Caco-2 (cell line): ENCODE results near the gene THSD7A. TPM values are rescaled to one million over a fixed set of nuclear protein-coding genes. Genes with fewer than 3 reads are reported as not detected.
"Not testable (repeated sequence)": the region's sequence is repeated elsewhere in the genome, so short reads cannot be mapped to it uniquely, and the experiment has no call there.

Experiments
- BruUV-seq: library from RNA; stranded (reverse); fragments of 400-500 nt; replicated peaks from 2 replicates; lab custom pipeline; 2021; lab: Mats Ljungman, UMichigan
- CTCF ChIA-PET: fragments of 300-600 bp; sonication (Branson Sonifier 250); formaldehyde crosslinking; loops from one replicate; lab custom pipeline; 2022; ENCODE audit warnings: antibody characterized with exemption; lab: Charles Lee
- POLR2A ChIA-PET: fragments of 300-600 bp; sonication (Branson Sonifier 250); formaldehyde crosslinking; loops from one replicate; lab custom pipeline; 2022; ENCODE audit warnings: antibody characterized with exemption; lab: Charles Lee
- DNase-seq, 2 experiments: peaks; one replicate each; pipeline versions ENCODE4 v3.0.0 to v3.0.0-alpha.2; 2020 to 2022
- H3K27me3 ChIP-seq: replicated peaks from 2 replicates; pipeline ENCODE4 v1.6.0; 2011; ENCODE audit warnings: low read length; ENCODE audit not compliant: control insufficient read depth, insufficient read depth
- H3K36me3 ChIP-seq: 2 replicates; pipeline ENCODE4 v1.5.1; 2011; ENCODE audit warnings: low read length; ENCODE audit not compliant: control insufficient read depth, insufficient read depth
- H3K4me1 ChIP-seq: fragments of 250-450 bp; sonication (Bioruptor Pico); 2 replicates; pipeline ENCODE4 v1.5.1; 2020; ENCODE audit warnings: mild to moderate bottlenecking
- H3K4me3 ChIP-seq: 2 replicates; pipeline ENCODE4 v1.5.1; 2011; ENCODE audit warnings: low read depth, mild to moderate bottlenecking, control low read depth, low read length
- H3K9me3 ChIP-seq: fragments of 250-450 bp; sonication (Bioruptor Pico); 2 replicates; pipeline ENCODE4 v1.5.1; 2020; ENCODE audit warnings: mild to moderate bottlenecking, moderate library complexity
- H3K27ac Mint-ChIP-seq: one replicate; pipeline ENCODE4 v1.8.0; 2022; ENCODE audit warnings: mixed read lengths; ENCODE audit not compliant: unreplicated experiment
- H3K27me3 Mint-ChIP-seq: one replicate; pipeline ENCODE4 v1.8.0; 2022; ENCODE audit warnings: mixed read lengths; ENCODE audit not compliant: insufficient read depth, unreplicated experiment
- H3K36me3 Mint-ChIP-seq: one replicate; pipeline ENCODE4 v1.8.0; 2022; ENCODE audit warnings: mild to moderate bottlenecking, mixed read lengths; ENCODE audit not compliant: insufficient read depth, unreplicated experiment
- H3K4me1 Mint-ChIP-seq: one replicate; pipeline ENCODE4 v1.8.0; 2022; ENCODE audit warnings: low read depth, mixed read lengths; ENCODE audit not compliant: unreplicated experiment
- H3K4me3 Mint-ChIP-seq: one replicate; pipeline ENCODE4 v1.8.0; 2022; ENCODE audit warnings: mild to moderate bottlenecking, moderate library complexity, mixed read lengths; ENCODE audit not compliant: unreplicated experiment
- H3K9me3 Mint-ChIP-seq: one replicate; pipeline ENCODE4 v1.8.0; 2022; ENCODE audit warnings: mixed read lengths; ENCODE audit not compliant: unreplicated experiment
- intact Hi-C: fragments of 100-400 bp; cut with micrococcal nuclease; formaldehyde crosslinking; loops from one replicate; pipeline ENCODE4 v1.10.0; 2022; ENCODE audit not compliant: unreplicated experiment
- total RNA-seq: library from RNA; stranded (reverse); gene quantifications from 2 replicates; pipeline ENCODE4 v1.2.3, GENCODE V29; 2022
- TF ChIP-seq, protein P1 (sequence below), 2 experiments: fragments of 200-600 bp in 1 of 2; IDR thresholded peaks; 1 replicate in 1 of 2; 2 replicates in 1 of 2; pipeline versions ENCODE4 v1.5.1 to v1.8.0; 2011 to 2022; ENCODE audit warnings: antibody characterized with exemption in 1 of 2, control low read depth in 1 of 2, inconsistent platforms in 1 of 2, low read depth in 1 of 2, low read length in 1 of 2, mild to moderate bottlenecking in 1 of 2, moderate library complexity in 1 of 2; ENCODE audit not compliant: insufficient read depth in 1 of 2, severe bottlenecking in 1 of 2, unreplicated experiment in 1 of 2

The THSD7A gene
- total RNA-seq, 1 experiment from 2014 or later: 0.05 TPM

DNA sequence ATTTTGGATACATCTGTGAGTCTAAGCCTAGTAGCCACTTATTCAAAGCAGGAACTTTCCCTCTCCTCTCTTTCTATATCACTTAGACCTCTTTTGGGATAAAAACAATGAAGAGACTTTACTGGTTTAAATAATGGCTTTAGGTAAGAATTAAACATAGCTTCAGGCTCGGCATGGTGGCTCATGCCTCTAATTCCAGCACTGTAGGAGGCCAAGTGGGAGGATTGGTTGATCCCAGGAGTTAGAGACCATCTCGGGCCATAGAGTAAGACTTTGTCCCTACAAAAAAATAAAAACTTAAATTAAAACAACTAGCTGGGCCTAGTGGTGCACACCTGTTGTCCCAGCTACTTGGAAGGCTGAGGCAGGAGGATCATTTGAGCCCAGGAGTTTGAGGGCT, 304.3 kb downstream of the THSD7A start:
- no peak for DNase-seq
- Mint-ChIP-seq H3K27ac (no peak overlapping the region), H3K4me1 (no peaks in the 10 kb centered on the region), H3K36me3 (no peaks in the 10 kb centered on the region), H3K27me3 (no peaks in the 10 kb centered on the region), H3K9me3 (no peaks in the 10 kb centered on the region), H3K4me3 (no peak overlapping the region)
- intact Hi-C loops: no loop called here
- CTCF ChIA-PET: no interaction called here
- TF ChIP-seq, protein P1, sequence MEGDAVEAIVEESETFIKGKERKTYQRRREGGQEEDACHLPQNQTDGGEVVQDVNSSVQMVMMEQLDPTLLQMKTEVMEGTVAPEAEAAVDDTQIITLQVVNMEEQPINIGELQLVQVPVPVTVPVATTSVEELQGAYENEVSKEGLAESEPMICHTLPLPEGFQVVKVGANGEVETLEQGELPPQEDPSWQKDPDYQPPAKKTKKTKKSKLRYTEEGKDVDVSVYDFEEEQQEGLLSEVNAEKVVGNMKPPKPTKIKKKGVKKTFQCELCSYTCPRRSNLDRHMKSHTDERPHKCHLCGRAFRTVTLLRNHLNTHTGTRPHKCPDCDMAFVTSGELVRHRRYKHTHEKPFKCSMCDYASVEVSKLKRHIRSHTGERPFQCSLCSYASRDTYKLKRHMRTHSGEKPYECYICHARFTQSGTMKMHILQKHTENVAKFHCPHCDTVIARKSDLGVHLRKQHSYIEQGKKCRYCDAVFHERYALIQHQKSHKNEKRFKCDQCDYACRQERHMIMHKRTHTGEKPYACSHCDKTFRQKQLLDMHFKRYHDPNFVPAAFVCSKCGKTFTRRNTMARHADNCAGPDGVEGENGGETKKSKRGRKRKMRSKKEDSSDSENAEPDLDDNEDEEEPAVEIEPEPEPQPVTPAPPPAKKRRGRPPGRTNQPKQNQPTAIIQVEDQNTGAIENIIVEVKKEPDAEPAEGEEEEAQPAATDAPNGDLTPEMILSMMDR (IDR thresholded peaks at IDR 0.05; ENCODE audit: insufficient read depth in 1 of 2, low read depth in 1 of 2, low read length in 1 of 2, severe bottlenecking in 1 of 2, unreplicated experiment in 1 of 2): no peak
- Histone ChIP-seq H3K4me1 (no peaks in the 10 kb centered on the region), H3K4me3 (no peak overlapping the region), H3K36me3 (no peaks in the 10 kb centered on the region), H3K9me3 (no peaks in the 10 kb centered on the region), H3K27me3 (no peaks in the 10 kb centered on the region)
- no TSS peak for BruUV-seq
- POLR2A ChIA-PET: no interaction called here

- Histone ChIP-seq H3K9me3 (no peaks in the 10 kb centered on the region), H3K27me3 (no peaks in the 10 kb centered on the region), H3K4me3 (no peak overlapping the region), H3K4me1 (no peaks in the 10 kb centered on the region), H3K36me3 (no peaks in the 10 kb centered on the region)
- Mint-ChIP-seq H3K36me3 (no peaks in the 10 kb centered on the region), H3K4me1 (no peaks in the 10 kb centered on the region), H3K9me3 (no peaks in the 10 kb centered on the region), H3K27ac (no peak overlapping the region), H3K27me3 (no peaks in the 10 kb centered on the region), H3K4me3 (no peak overlapping the region)
- CTCF ChIA-PET: no interaction called here
- TF ChIP-seq, protein P1 (IDR thresholded peaks at IDR 0.05; ENCODE audit: insufficient read depth in 1 of 2, low read depth in 1 of 2, low read length in 1 of 2, severe bottlenecking in 1 of 2, unreplicated experiment in 1 of 2): no peak
- intact Hi-C loops: no loop called here
- DNase-seq: no peak
- POLR2A ChIA-PET: no interaction called here
- BruUV-seq: no TSS peak
These were observed 307.3 kb downstream of the THSD7A start for GRCh38 chr7:11524476-11525397.

- DNase-seq, H3K27me3 ChIP-seq, intact Hi-C loops, H3K4me1 ChIP-seq, BruUV-seq, H3K9me3 ChIP-seq, H3K4me1 Mint-ChIP-seq, H3K36me3 ChIP-seq, H3K27me3 Mint-ChIP-seq, CTCF ChIA-PET, H3K4me3 ChIP-seq, H3K4me3 Mint-ChIP-seq, H3K9me3 Mint-ChIP-seq, H3K27ac Mint-ChIP-seq, H3K36me3 Mint-ChIP-seq: not testable (repeated sequence)
- POLR2A ChIA-PET: interaction anchor here (0.6 kb wide), 1 partner anchor 231 kb away, joined by 3 read pairs; no protein-coding TSS in a partner anchor
These were observed 310.0 kb downstream of the THSD7A start for GRCh38 chr7:11521964-11522499.
